ENCODE data around the gene FRMD3.
A peak's percentile ranks its signal among the peaks of the same experiment; 100 is the strongest.
"Not testable (repeated sequence)": the region's sequence is repeated elsewhere in the genome, so short reads cannot be mapped to it uniquely, and the experiment has no call there.

Gene FRMD3

GRCh38 chr9:83384214-83384613, 154.0 kb downstream of the FRMD3 start:
- DNase-seq = peak; percentile 47

GRCh38 chr9:83383034-83383433, 155.2 kb downstream of the FRMD3 start:
- DNase-seq = no peak

- DNase-seq = no peak
Measured at GRCh38 chr9:83382421-83382820, 155.8 kb downstream of the FRMD3 start.

GRCh38 chr9:83379045-83379444, 159.2 kb downstream of the FRMD3 start:
- no peak for DNase-seq

GRCh38 chr9:83372957-83373356, 165.2 kb downstream of the FRMD3 start:
- DNase-seq = no peak

GRCh38 chr9:83367326-83367725, 170.9 kb downstream of the FRMD3 start:
- DNase-seq = no peak

- no peak for DNase-seq
Measured at GRCh38 chr9:83362341-83362995, 175.7 kb downstream of the FRMD3 start.

- no peak for DNase-seq
Measured at GRCh38 chr9:83359039-83359438, 179.2 kb downstream of the FRMD3 start.

GRCh38 chr9:83358493-83358892, 179.7 kb downstream of the FRMD3 start:
- DNase-seq = not testable (repeated sequence)

GRCh38 chr9:83355729-83356151, 182.5 kb downstream of the FRMD3 start:
- DNase-seq = no peak

GRCh38 chr9:83355024-83355444, 183.2 kb downstream of the FRMD3 start:
- DNase-seq = no peak

GRCh38 chr9:83349031-83349430, 189.2 kb downstream of the FRMD3 start:
- DNase-seq = no peak

- no peak for DNase-seq
Measured at GRCh38 chr9:83346655-83347420, 191.4 kb downstream of the FRMD3 start.

- no peak for DNase-seq
Measured at GRCh38 chr9:83343366-83343999, 194.7 kb downstream of the FRMD3 start.

GRCh38 chr9:83342731-83343130, 195.5 kb downstream of the FRMD3 start:
- no peak for DNase-seq

- DNase-seq = no peak
Measured at GRCh38 chr9:83342006-83342405, 196.2 kb downstream of the FRMD3 start.

- no peak for DNase-seq
Measured at GRCh38 chr9:83340451-83340850, 197.8 kb downstream of the FRMD3 start.

- no peak for DNase-seq
Measured at GRCh38 chr9:83339435-83339834, 198.8 kb downstream of the FRMD3 start.

GRCh38 chr9:83336706-83337105, 201.5 kb downstream of the FRMD3 start:
- DNase-seq = no peak

GRCh38 chr9:83334320-83334719, 203.9 kb downstream of the FRMD3 start:
- DNase-seq = peak; percentile 27

GRCh38 chr9:83330207-83331196, 207.7 kb downstream of the FRMD3 start:
- DNase-seq = no peak

GRCh38 chr9:83327750-83328622, 210.2 kb downstream of the FRMD3 start:
- no peak for DNase-seq
